GM11168 (cell line): ENCODE measurements around the gene MTX1.
"Not testable (repeated sequence)": the region's sequence is repeated elsewhere in the genome, so short reads cannot be mapped to it uniquely, and the experiment has no call there.

ENCODE experiments used
- in situ Hi-C: fragments of 300-500 bp; cut with MboI; formaldehyde crosslinking; loops from one replicate; pipeline ENCODE4 v1.12.0; 2022; ENCODE audit warnings: low sequenced_read_pairs; ENCODE audit not compliant: unreplicated experiment

Gene MTX1

DNA sequence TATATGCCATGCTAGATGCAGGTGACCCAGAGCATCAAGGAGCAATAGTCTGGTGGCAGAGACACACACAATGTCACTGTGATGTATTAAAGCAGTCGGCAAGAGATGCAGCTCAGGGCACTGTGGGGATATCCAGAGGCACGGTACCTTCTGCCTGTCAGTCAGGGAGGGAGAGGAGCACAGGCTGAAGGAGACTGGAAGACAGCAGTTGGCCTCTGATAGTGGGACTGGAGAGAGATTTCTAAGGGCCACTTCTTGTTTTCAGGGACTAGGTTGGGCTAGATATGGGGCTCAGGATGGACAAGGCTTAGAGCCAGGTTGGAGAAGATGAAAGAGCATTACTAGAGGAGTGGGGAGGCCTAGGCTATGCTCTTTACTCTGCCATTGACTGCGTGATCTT is 22.8 kb downstream of the MTX1 start:
- in situ Hi-C loops: not testable (repeated sequence)

DNA sequence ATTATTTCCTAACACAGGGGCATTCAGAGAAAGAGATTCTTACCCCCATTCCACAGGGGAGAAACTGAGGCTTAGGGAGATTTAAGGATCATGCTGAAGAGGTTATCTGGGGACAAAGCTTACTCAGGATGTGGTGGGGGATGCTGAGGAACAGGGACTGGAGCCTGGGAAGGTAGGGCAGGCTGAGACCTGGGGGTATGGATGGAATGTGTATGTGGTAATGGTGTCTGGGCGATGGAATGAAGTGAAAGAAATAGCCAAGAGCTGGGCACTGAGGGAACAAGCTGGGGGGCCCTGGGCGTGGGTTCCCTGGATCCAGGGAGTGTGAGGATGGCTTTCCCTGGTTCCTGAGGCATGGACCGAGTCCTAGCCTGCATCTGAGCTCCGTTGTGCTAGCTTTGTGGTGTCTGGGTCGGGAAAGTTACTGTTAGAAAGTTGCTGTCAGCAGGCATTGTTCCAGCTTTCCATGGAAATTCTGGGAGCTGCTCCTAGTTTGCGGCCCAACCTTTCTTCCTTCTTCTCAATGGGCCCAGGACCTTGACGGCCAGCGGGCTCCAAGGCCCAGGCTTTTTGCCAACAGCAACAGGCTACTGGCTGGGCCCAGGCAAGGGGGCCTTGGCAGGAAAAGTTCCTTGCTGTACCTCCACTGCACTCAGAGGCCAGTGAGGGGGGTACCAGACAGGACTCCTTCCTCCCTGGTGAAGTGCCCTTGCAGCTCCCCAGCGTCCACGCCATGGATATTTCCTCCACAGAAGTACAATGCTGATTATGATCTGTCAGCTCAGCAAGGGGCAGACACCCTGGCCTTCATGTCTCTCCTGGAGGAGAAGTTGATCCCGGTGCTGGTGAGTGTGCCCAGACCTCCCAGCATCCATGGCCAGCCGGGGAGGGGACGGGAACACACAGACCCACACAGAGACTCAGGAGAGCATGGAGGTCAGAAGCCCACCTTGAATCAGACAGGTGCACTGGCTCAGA is 23.8 kb downstream of the MTX1 start:
- in situ Hi-C loops: not testable (repeated sequence)

GRCh38 chr1:155233502-155233901 is 25.0 kb downstream of the MTX1 start:
- in situ Hi-C loops: not testable (repeated sequence)

DNA sequence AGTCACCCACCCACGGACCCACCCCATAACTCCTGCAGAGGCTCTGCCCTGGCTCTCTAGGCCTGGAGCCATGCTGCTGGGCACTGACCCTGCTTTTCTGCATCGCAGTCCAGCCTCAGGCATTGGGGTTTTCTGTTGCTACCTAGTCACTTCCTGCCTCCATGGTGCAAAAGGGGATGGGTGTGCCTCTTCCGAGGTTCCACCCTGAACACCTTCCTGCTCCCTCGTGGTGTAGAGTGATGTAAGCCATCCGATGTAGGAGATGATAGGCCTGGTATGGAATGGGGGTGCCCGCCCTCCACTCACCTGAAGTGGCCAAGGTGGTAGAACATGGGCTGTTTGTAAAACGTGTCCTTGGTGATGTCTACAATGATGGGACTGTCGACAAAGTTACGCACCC is 26.9 kb downstream of the MTX1 start:
- in situ Hi-C loops: not testable (repeated sequence)

DNA sequence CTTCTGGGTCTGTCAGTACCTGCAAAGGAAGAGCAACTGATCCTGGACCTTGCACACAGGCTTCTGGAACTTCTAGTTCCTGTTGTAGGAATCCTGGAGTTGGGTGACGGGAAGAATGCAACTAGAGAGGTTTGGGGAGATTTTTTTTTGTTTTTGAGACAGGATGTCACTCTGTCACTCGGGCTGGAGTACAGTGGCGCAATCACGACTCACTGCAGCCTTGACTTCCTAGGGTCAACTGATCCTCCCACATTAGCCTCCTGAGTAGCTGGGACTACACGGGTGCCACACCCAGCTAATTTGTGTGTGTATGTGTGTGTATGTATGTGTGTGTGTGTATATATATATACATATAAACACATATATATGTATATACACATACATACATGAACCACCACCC is 28.0 kb downstream of the MTX1 start:
- in situ Hi-C loops: no loop called here

- in situ Hi-C loops: no loop called here
Observed at GRCh38 chr1:155241069-155241679, 32.7 kb downstream of the MTX1 start.

GRCh38 chr1:155241841-155242264 is 33.4 kb downstream of the MTX1 start:
- in situ Hi-C loops: no loop called here

GRCh38 chr1:155242805-155243358 is 34.4 kb downstream of the MTX1 start:
- in situ Hi-C loops: no loop called here

DNA sequence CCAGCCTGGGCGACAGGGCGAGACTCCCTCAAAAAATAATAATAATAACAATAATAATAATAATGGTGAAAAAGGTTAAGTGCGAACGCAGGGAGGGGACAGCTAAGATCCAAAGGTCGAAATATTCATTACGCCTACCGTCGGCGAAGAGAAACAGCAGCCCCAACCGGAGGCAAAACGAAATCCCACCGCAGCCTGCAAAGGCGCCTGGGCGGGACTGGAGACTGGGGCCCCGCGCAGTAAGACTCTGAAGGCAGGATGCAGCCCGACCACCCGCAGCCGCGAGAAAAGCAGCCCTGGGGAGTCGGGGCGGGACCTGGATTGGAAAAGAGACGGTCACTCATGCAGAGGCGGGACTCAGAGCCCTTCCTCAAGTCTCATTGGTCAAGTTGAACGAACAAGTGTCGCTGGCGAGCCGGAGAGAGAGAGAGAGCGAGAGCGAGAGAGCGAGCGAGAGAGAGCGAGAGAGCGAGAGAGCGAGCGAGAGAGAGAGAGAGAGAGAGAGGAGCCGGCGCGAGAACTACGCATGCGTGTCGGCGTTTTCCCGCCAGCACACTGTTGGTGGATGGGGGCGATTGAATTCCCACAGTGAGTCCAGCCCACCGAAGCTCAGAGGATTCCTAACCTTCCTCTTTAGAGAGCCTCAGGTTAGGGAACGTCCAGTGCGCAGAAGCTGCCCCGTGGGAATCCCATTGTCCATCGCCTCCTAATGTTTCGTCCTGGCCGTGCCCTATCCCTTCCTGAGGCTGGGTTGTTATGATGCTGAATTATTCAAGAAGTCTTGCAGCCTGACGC is 36.1 kb downstream of the MTX1 start:
- in situ Hi-C loops: no loop called here

- in situ Hi-C loops: no loop called here
Observed at GRCh38 chr1:155245163-155245524, 36.6 kb downstream of the MTX1 start.

- in situ Hi-C loops: not testable (repeated sequence)
Observed at GRCh38 chr1:155246796-155247195, 38.3 kb downstream of the MTX1 start.

DNA sequence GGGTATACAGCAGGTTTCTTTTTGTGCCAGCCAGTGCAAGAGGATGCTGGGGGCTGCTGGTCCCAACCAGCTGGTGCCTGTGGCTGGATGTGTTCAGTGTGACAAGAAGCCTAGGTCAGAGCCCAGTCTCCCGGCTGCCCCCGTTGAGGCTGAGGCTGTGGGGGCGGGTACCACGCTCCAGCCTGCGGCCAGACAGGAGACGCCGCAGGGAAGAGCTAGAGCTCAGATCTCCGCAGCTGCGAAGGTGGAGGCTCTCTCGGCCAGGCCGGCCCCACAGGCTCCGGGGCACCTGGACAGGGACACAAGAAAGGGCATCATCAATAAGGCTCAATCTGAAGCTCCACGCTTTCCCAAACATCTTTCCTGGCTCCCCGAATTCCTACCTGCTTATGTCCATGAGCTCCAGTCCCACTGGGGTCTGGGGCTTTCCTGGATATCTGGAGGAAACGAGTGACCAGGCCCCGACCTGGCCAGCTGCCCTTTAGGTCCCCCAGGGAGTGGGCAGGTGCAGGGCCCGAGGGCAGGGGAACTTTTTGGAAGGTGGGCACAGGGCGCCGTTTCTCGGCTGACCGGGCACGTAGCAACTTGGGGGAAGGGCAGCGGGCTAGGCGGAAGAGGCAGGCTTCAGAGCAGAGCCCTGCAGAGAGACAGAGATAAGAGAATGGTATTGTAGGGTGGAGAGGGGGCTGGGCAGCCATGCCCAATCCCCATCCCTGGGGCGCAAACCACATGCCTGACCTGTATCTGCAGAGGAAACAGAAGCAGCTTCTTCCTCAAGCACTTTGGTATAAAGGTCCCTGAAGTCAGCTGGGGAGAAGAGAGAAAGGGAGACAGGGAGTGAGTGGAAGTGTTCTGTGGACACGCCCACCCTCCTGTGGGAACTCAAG is 39.4 kb downstream of the MTX1 start:
- in situ Hi-C loops: no loop called here

GRCh38 chr1:155250246-155250632 is 41.7 kb downstream of the MTX1 start:
- in situ Hi-C loops: no loop called here

- in situ Hi-C loops: no loop called here
Observed at GRCh38 chr1:155250633-155251449, 42.3 kb downstream of the MTX1 start.

DNA sequence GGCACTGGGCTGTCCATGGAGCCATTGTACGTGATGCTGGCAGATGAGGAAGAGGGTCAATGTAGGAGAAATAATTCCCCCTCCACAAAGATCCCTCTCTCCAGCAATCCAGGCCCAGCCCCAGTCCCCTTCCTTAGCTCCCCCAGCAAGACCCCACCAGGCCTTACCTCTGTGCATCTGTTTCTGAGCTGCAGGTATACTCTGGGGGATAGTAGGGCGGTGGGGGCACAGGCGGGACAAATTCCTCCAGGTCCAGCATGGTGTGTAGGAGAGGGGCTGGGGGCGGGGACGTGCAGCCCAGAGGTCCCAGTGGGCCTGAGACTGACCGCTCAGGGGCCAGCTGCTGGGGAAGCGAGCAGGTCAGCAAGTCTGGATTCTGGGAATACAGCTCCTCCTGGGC is 43.1 kb downstream of the MTX1 start:
- in situ Hi-C loops: no loop called here

DNA sequence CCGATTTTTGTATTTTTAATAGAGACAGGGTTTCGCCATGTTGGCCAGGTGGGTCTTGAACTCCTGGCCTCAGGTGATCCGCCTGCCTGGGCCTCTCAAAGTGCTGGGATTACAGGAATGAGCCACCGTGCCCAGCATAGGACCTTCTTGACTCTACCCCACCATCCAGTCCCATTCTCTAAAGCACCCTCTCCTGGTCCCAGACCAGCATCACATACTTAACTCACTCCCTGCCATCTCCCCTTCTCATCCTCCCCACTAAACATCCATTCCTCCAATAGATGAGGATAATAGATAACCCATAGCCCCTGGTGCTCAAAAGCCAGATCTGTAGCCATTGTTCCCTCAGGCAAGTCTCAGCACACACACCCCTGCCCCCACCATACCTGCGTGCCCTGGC is 44.7 kb downstream of the MTX1 start:
- in situ Hi-C loops: no loop called here

GRCh38 chr1:155253797-155254196 is 45.3 kb downstream of the MTX1 start:
- in situ Hi-C loops: no loop called here

DNA sequence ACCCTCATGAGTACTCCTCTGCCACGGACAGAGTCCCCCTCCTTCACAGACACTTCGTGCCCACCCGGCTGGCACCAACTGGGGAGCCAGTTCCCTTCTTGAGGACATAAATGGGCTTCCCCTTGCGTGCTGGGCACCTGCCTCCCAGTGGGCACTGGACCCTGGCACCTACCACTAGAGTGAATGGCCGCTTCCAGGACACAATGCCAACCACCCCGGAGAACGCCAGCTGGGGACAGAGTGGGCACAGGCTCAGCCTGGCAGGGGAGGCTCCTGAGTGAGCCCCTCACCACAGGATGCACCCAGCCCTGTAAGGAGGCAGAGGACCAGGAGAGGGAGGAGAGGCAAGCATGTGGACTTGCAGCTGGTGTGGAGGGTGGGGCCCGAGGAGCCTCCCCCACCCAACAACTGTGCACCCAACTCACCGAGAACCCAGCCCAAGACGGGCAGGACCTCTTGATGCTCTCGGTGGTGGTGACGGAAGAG is 45.8 kb downstream of the MTX1 start:
- in situ Hi-C loops: no loop called here
